AG04449 (cell line): ENCODE results near the gene KCNC2.

Experiments
- CTCF ChIA-PET: fragments of 350-600 bp; formaldehyde crosslinking; extraction: SDS; loops from one replicate; lab custom pipeline; 2021; ENCODE audit warnings: antibody characterized with exemption; lab: Yijun Ruan, JAX
- POLR2A ChIA-PET: fragments of 400-600, 350-600 bp; formaldehyde crosslinking; extraction: SDS; loops from one replicate; lab custom pipeline; 2020; ENCODE audit warnings: antibody characterized with exemption, inconsistent platforms; lab: Yijun Ruan, JAX
- DNase-seq: peaks from one replicate; pipeline ENCODE4 v3.0.0-alpha.2; 2010; ENCODE audit warnings: low read depth, low spot score
- H3K4me3 ChIP-seq: 2 replicates; pipeline ENCODE4 v1.5.1; 2011; ENCODE audit warnings: low read depth, mild to moderate bottlenecking, control low read depth, low read length
- TF ChIP-seq, protein P1 (sequence below): IDR thresholded peaks from one replicate; pipeline ENCODE4 v1.5.1; 2011; ENCODE audit warnings: mild to moderate bottlenecking, moderate library complexity, low read length, control low read depth, inconsistent platforms; ENCODE audit not compliant: insufficient read depth; ENCODE audit errors: missing control alignments

Gene KCNC2

DNA sequence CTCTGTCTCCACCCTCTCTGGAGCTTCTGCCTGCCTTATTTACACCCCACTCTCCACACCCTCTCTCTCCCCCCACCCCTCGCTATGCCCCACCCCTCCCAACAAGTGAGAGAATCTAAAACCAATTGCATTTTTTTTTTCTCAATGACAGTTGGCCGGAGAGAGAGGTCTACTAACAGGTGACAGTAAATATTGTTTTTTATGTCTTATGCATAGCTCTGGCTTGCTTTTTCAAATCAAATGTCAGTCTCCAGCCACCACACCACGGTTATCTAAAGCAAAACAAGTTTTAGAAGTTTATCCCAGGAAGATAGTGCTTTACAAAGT lies at the start of gene KCNC2:
TSS of gene KCNC2 (minus strand) at position 28 of the 327 bp plus-strand sequence.
- CTCF ChIA-PET, result no interaction called here
- H3K4me3 ChIP-seq, result no peak within 1 kb of the TSS
- POLR2A ChIA-PET, result no interaction called here
- DNase-seq, result no peak
- TF ChIP-seq, protein P1, sequence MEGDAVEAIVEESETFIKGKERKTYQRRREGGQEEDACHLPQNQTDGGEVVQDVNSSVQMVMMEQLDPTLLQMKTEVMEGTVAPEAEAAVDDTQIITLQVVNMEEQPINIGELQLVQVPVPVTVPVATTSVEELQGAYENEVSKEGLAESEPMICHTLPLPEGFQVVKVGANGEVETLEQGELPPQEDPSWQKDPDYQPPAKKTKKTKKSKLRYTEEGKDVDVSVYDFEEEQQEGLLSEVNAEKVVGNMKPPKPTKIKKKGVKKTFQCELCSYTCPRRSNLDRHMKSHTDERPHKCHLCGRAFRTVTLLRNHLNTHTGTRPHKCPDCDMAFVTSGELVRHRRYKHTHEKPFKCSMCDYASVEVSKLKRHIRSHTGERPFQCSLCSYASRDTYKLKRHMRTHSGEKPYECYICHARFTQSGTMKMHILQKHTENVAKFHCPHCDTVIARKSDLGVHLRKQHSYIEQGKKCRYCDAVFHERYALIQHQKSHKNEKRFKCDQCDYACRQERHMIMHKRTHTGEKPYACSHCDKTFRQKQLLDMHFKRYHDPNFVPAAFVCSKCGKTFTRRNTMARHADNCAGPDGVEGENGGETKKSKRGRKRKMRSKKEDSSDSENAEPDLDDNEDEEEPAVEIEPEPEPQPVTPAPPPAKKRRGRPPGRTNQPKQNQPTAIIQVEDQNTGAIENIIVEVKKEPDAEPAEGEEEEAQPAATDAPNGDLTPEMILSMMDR, result no peak

DNA sequence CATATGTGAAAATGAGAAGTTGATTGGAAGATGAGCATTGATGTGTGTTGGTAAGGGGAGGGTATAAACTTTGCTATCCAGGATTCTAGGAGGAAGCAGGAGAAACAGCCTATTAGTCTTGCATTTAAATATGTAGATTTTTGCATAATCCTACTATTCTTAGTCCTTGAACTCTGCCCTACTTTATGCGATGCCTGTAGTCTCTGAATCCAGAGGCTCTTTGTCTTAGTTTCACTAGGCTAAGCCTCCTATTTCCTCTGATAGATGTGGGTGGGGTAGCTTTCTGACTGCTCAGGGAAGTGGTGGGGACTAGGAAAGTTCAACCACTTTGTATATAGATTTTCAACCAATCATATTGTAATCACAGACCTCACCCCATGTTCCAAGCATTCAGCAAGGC lies 49.5 kb upstream of the KCNC2 start:
- DNase-seq, result no peak
- TF ChIP-seq, protein P1, result no peak
- no peak overlapping the region for H3K4me3 ChIP-seq
- POLR2A ChIA-PET, result no interaction called here
- CTCF ChIA-PET, result no interaction called here

DNA sequence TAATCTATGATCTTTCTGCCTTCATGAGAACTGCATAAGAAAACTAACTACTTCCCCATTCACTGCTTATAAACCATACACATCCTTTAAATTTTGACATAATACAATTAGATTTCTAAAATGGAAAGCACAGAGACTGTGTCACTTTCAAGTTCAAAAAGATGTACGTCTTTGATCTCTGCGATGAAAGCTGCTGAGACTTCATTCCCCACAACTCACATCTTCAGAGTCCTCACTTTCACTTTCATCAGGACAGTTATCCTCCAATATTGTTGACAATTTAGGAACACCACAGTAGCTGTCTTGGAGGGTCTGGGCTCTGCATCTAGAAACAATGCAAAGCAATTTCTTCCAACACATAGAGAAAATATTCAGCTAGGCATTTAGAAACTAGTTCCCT lies 47.9 kb upstream of the KCNC2 start:
- ChIA-PET CTCF (no interaction called here), POLR2A (no interaction called here)
- TF ChIP-seq, protein P1, result no peak
- H3K4me3 ChIP-seq, result no peak overlapping the region
- no peak for DNase-seq

DNA sequence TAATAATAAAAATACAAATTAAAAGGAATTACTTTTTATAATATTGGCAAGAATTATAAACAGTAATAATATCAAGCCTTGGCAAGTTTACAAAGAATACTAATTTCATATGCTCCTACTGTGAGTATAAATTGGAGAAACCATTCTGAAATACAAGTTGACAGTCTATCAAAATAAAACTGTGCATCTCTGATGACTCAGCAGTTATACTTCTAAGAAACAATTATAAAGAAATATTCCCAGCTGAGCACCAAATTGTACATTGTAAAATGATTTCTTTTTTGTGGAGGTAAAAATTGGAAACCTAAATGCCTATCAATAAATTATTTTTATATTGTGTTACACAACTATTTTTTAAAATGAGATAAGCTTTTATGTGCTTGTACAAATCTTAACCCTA lies 35.5 kb upstream of the KCNC2 start:
- CTCF ChIA-PET, result no interaction called here
- TF ChIP-seq, protein P1, result no peak
- POLR2A ChIA-PET, result no interaction called here
- no peak for DNase-seq
- no peak overlapping the region for H3K4me3 ChIP-seq

DNA sequence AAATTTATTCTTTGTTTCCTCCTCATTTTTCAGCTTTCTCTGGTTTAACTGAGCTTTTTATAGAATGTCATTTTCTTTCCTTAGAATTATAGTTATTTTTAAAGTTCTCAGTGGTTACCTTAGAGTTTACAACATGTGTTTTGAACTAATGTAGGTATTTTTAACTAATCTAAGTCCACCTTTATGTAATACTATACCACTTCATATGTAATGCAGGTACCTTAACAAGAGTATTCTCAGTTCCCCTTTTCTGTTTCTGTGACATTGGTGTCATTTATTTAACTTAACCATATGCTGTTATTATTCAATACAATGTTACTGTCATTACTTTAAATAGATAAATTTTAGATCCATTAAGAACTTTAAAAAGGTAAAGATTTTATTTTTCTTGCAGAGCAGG lies 30.3 kb upstream of the KCNC2 start:
- no peak for DNase-seq
- POLR2A ChIA-PET, result no interaction called here
- CTCF ChIA-PET, result no interaction called here
- TF ChIP-seq, protein P1, result no peak
- no peak overlapping the region for H3K4me3 ChIP-seq

DNA sequence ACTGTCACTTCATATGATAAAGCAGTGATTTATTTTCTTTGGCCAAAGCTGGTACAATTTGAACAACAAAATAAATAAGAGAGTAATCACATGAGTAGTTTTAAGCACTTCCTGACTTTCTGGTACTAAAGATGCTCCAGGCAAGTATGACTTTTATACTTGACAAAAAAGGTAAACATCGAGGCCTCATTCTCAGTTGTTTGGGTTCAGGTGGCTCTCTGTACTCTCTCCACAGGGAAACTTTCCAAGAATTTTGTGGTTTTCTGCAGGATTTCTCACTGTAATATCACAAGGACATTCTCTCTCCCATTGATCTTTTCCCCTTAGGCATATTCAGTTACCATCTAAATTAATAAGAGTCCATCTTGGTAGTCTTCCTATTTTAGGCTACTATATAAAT lies 26.6 kb upstream of the KCNC2 start:
- TF ChIP-seq, protein P1, result no peak
- DNase-seq, result no peak
- ChIA-PET POLR2A (no interaction called here), CTCF (no interaction called here)
- H3K4me3 ChIP-seq, result no peak overlapping the region
